GM18526 (cell line): ENCODE measurements around the gene UNKL.

ENCODE experiments used
- POLR2A ChIP-seq: IDR thresholded peaks from 3 replicates; pipeline ENCODE4 v1.6.1; 2011; ENCODE audit not compliant: insufficient read length; ENCODE audit errors: extremely low read depth

Gene UNKL

GRCh38 chr16:1379304-1380076 lies 35.0 kb downstream of the UNKL start:
- peak; percentile 78 for TF ChIP-seq POLR2A

GRCh38 chr16:1378804-1379303 lies 35.6 kb downstream of the UNKL start:
- TF ChIP-seq POLR2A = no peak

GRCh38 chr16:1378087-1378803 lies 36.3 kb downstream of the UNKL start:
- no peak for TF ChIP-seq POLR2A

GRCh38 chr16:1377406-1378010 lies 37.0 kb downstream of the UNKL start:
- no peak for TF ChIP-seq POLR2A

DNA sequence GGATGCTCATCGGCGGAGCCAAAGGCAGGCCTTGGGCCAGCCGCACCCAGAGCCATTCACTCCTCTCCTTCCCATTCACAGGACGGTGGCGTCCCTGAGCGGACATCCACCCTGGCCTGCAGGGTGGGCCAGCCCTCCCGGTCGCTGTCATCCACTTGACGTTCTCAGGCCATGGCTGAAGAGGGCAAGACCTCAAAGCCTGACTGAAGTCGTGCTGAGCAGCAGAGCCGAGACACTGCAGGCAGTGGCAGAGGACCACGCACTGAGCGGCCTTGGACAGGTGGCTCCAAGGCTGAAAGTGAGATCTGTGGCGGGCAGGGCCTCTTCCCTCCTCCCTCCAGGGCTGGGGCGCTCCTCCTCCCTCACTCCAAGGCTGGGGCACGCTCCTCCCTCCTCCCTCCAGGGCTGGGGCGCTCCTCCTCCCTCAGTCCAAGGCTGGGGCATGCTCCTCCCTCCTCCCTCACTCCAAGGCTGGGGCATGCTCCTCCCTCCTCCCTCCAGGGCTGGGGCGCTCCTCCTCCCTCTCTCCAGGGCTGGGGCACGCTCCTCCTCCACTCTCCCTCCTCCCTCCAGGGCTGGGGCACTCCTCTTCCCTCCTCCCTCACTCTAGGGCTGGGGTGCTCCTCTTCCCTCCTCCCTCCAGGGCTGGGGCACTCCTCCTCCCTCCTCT lies 38.6 kb downstream of the UNKL start:
- TF ChIP-seq POLR2A = no peak

GRCh38 chr16:1375298-1375640 lies 39.2 kb downstream of the UNKL start:
- TF ChIP-seq POLR2A = no peak

DNA sequence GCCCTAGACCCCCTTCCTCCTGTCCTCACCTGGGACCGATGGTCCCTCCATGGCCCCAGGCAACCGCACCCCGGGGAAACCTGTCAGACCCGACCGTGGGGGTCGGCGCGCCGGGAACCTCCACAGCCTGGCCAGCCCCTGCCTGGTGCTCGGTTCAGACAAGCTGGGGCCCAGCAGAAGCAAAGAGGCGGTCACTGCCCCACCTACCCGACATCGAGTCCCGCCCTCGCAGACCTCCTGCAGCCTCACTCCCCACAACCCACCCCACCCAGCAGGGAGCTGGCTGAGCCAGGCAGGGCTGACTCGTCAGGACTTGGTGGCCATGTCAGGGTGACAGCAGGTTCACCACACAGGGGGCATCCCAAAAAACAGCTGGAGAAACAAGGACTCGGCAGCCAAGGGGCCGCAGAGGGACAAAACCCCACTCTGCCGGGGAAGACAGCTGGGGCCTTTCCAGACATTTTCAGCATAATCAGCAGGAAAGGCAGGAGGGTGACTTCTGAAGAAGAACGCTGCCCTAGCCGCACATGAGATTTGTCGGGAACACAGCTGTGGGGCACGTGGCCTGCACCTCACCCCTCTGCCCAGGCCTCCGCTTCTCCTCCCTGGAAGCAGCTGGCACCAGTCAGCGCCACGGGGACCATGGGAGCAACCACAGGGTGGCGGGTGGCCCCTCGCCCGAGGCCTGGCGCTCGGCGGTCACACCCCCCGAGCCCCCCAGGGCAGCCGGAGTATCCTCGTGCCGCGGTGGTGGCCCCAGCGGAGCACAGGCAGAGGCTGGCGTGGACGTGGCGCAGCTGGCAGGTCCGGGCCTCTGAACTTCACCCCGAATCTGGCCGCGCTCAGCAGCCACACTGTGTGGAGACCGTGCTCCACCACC lies 39.8 kb downstream of the UNKL start:
- no peak for TF ChIP-seq POLR2A

DNA sequence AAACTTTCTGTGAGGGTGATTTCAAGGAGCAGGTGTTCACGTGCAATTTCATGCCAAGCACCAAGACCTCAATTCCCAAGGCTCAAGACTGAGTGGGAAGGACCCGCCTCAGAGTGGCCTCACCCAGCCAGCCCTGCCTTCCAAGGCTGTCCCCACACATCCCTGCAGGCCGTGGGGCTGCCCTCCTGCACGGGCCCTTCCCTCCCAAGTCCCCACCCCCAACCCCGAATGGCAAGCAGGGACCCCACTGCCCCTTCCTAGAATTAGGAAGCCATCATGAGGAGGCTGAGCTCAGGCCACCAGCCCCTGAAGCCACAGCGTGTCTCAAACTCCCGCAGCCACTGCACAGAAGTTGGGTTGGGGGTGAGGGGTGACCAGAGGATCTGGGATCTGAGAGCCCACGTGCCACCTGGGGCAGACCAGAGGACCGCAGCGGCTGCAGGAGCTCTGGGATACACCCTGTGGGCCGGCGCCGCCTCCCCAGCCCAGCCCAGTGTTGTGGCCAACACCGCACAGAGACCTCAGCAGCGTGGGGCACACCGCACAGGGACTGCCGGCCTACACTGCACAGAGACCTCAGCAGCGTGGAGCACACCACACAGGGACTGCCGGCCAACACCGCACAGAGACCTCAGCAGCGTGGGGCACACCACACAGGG lies 42.1 kb downstream of the UNKL start:
- no peak for TF ChIP-seq POLR2A

GRCh38 chr16:1371054-1371978 lies 43.2 kb downstream of the UNKL start:
- TF ChIP-seq POLR2A = no peak

- no peak for TF ChIP-seq POLR2A
Observed at GRCh38 chr16:1367486-1368174, 46.9 kb downstream of the UNKL start.

GRCh38 chr16:1366712-1367299 lies 47.7 kb downstream of the UNKL start:
- no peak for TF ChIP-seq POLR2A

- no peak for TF ChIP-seq POLR2A
Observed at GRCh38 chr16:1366060-1366711, 48.3 kb downstream of the UNKL start.
